Fibroblast of lung (primary cell): ENCODE data around the gene DEFB131A. TPM values are rescaled to one million over a fixed set of nuclear protein-coding genes. Genes with fewer than 3 reads are reported as not detected.
"Not testable (repeated sequence)": the region's sequence is repeated elsewhere in the genome, so short reads cannot be mapped to it uniquely, and the experiment has no call there.

Experiments used
- DNase-seq, 2 donors: peaks; one replicate each; pipeline versions ENCODE4 v3.0.0 to v3.0.0-alpha.2; 2010; ENCODE audit warnings: low read depth in 2 of 2
- H2AFZ ChIP-seq: 2 replicates; pipeline ENCODE4 v1.5.1; 2012; ENCODE audit warnings: low read length, control low read depth, inconsistent platforms
- H3K27ac ChIP-seq: 2 replicates; pipeline ENCODE4 v1.5.1; 2011; ENCODE audit warnings: low read length, control low read depth; ENCODE audit not compliant: insufficient read depth
- H3K27me3 ChIP-seq: 2 replicates; pipeline ENCODE4 v1.5.1; 2011; ENCODE audit warnings: mild to moderate bottlenecking, low read length; ENCODE audit not compliant: control insufficient read depth, insufficient read depth
- H3K36me3 ChIP-seq: 2 replicates; pipeline ENCODE4 v1.5.1; 2011; ENCODE audit warnings: low read length; ENCODE audit not compliant: control insufficient read depth, insufficient read depth
- H3K4me1 ChIP-seq: 2 replicates; pipeline ENCODE4 v1.5.1; 2011; ENCODE audit warnings: low read length; ENCODE audit not compliant: control insufficient read depth, insufficient read depth; ENCODE audit errors: extremely low read depth
- H3K4me2 ChIP-seq: 2 replicates; pipeline ENCODE4 v1.5.1; 2011; ENCODE audit warnings: low read length, control low read depth; ENCODE audit not compliant: insufficient read depth; ENCODE audit errors: extremely low read depth
- H3K4me3 ChIP-seq, 4 experiments: fragments of 200-600 bp in 1 of 4; sonication (generic) in 1 of 4; replicated peaks in 1 of 4; 2 replicates each; pipeline ENCODE4 v1.5.1; 2011 to 2016; ENCODE audit warnings: low read length in 4 of 4, low read depth in 3 of 4, mild to moderate bottlenecking in 3 of 4, control low read depth in 2 of 4, inconsistent platforms in 1 of 4, mixed read lengths in 1 of 4; ENCODE audit not compliant: insufficient read depth in 1 of 4; ENCODE audit errors: control extremely low read depth in 1 of 4
- H3K79me2 ChIP-seq: 2 replicates; pipeline ENCODE4 v1.5.1; 2012; ENCODE audit warnings: mild to moderate bottlenecking, low read length, inconsistent platforms; ENCODE audit not compliant: control insufficient read depth, insufficient read depth
- H3K9ac ChIP-seq: 2 replicates; pipeline ENCODE4 v1.5.1; 2011; ENCODE audit warnings: mild to moderate bottlenecking, low read length, control low read depth; ENCODE audit not compliant: insufficient read depth
- H3K9me3 ChIP-seq: 2 replicates; pipeline ENCODE4 v1.5.1; 2012; ENCODE audit warnings: low read depth, low read length; ENCODE audit not compliant: control insufficient read depth, insufficient read depth
- H4K20me1 ChIP-seq: 2 replicates; pipeline ENCODE4 v1.5.1; 2011; ENCODE audit warnings: low read length; ENCODE audit not compliant: control insufficient read depth, insufficient read depth; ENCODE audit errors: extremely low read depth
- polyA plus RNA-seq, 2 donors: library from polyadenylated mRNA; depleted of rRNA in 1 of 2; stranded (reverse) in 1 of 2; unstranded in 1 of 2; fragments of >200 nt; gene quantifications; 2 replicates each; pipeline ENCODE4 v1.2.1, GENCODE V29; 2011 to 2012; ENCODE audit warnings: missing spikeins in 1 of 2
- total RNA-seq: library from RNA; depleted of rRNA; stranded (reverse); fragments of >200 nt; gene quantifications from 2 replicates; pipeline ENCODE4 v1.2.1, GENCODE V29; 2014

Gene DEFB131A
- total and polyA plus RNA-seq, 2 donors (not counting 1 experiment from before 2014, with no cell fraction given), result not detected

DNA sequence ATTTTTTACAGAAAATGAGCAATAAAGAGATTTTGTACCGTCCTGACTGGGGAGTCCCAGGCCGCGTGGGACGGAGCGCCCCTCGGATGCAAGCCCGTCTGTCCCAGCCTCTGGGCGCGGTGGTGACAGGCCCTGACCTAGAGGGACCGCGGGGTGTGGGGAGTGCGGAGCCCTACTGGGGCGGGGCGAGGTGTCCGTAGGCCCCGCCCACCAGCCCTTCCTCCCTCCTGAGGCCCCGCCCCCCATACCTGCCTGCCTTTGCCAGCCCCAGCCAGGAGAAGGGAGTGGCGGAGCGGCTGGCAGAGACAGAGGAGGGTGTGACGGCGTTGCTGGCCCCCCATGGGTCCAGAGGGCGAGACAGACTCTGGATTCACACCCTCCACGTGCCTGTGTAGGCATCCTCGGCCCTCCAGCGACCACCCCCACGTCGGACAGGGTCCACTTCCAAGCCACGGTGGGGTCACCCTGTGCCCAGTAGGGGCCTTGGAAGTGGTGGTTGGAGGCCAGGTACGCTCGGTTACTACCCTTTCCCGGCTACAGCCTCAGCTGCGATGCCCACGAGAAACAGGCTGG lies 54.3 kb downstream of the DEFB131A start:
- not testable (repeated sequence) for H3K9me3 ChIP-seq, H4K20me1 ChIP-seq, H3K36me3 ChIP-seq, H3K27ac ChIP-seq, H3K9ac ChIP-seq, H3K79me2 ChIP-seq, H3K4me3 ChIP-seq, H2AFZ ChIP-seq, H3K4me1 ChIP-seq, H3K4me2 ChIP-seq, H3K27me3 ChIP-seq, DNase-seq

GRCh38 chr4:9499974-9500487 lies 55.8 kb downstream of the DEFB131A start:
- not testable (repeated sequence) for H3K9ac ChIP-seq, H3K9me3 ChIP-seq, H4K20me1 ChIP-seq, DNase-seq, H3K4me1 ChIP-seq, H3K79me2 ChIP-seq, H3K4me2 ChIP-seq, H2AFZ ChIP-seq, H3K4me3 ChIP-seq, H3K27ac ChIP-seq, H3K27me3 ChIP-seq, H3K36me3 ChIP-seq

Other genes starting within 250 kb of the DEFB131A start
- gene USP17L10, start 233.8 kb upstream of the DEFB131A start, total RNA-seq, result not detected in 2 replicates
- gene USP17L10, start 233.8 kb upstream of the DEFB131A start, polyA plus RNA-seq, result not detected in 2 replicates
- not detected in 2 replicates for gene USP17L11, start 229.0 kb upstream of the DEFB131A start, total RNA-seq
- gene USP17L11, start 229.0 kb upstream of the DEFB131A start, polyA plus RNA-seq, result not detected in 2 replicates
- not detected in 2 replicates for gene USP17L12, start 224.3 kb upstream of the DEFB131A start, total RNA-seq
- not detected in 2 replicates for gene USP17L12, start 224.3 kb upstream of the DEFB131A start, polyA plus RNA-seq
- not detected in 2 replicates for gene USP17L13, start 219.5 kb upstream of the DEFB131A start, total RNA-seq
- gene USP17L13, start 219.5 kb upstream of the DEFB131A start, polyA plus RNA-seq, result not detected in 2 replicates
- gene USP17L15, start 210.0 kb upstream of the DEFB131A start, total RNA-seq, result not detected in 2 replicates
- not detected in 2 replicates for gene USP17L15, start 210.0 kb upstream of the DEFB131A start, polyA plus RNA-seq
- not detected in 2 replicates for gene USP17L17, start 200.5 kb upstream of the DEFB131A start, total RNA-seq
- gene USP17L17, start 200.5 kb upstream of the DEFB131A start, polyA plus RNA-seq, result not detected in 2 replicates
- not detected in 2 replicates for gene USP17L18, start 195.8 kb upstream of the DEFB131A start, total RNA-seq
- not detected in 2 replicates for gene USP17L18, start 195.8 kb upstream of the DEFB131A start, polyA plus RNA-seq
- gene USP17L19, start 191.0 kb upstream of the DEFB131A start, total RNA-seq, result not detected in 2 replicates
- gene USP17L19, start 191.0 kb upstream of the DEFB131A start, polyA plus RNA-seq, result not detected in 2 replicates
- not detected in 2 replicates for gene USP17L20, start 186.3 kb upstream of the DEFB131A start, total RNA-seq
- gene USP17L20, start 186.3 kb upstream of the DEFB131A start, polyA plus RNA-seq, result not detected in 2 replicates
- not detected in 2 replicates for gene USP17L21, start 181.5 kb upstream of the DEFB131A start, total RNA-seq
- not detected in 2 replicates for gene USP17L21, start 181.5 kb upstream of the DEFB131A start, polyA plus RNA-seq
- not detected in 2 replicates for gene USP17L22, start 176.8 kb upstream of the DEFB131A start, total RNA-seq
- not detected in 2 replicates for gene USP17L22, start 176.8 kb upstream of the DEFB131A start, polyA plus RNA-seq
- not detected in 2 replicates for gene USP17L24, start 119.2 kb upstream of the DEFB131A start, total RNA-seq
- gene USP17L24, start 119.2 kb upstream of the DEFB131A start, polyA plus RNA-seq, result not detected in 2 replicates
- gene USP17L25, start 114.5 kb upstream of the DEFB131A start, total RNA-seq, result not detected in 2 replicates
- gene USP17L25, start 114.5 kb upstream of the DEFB131A start, polyA plus RNA-seq, result not detected in 2 replicates
- not detected in 2 replicates for gene USP17L26, start 109.8 kb upstream of the DEFB131A start, total RNA-seq
- gene USP17L26, start 109.8 kb upstream of the DEFB131A start, polyA plus RNA-seq, result not detected in 2 replicates
- not detected in 2 replicates for gene USP17L5, start 105.0 kb upstream of the DEFB131A start, total RNA-seq
- gene USP17L5, start 105.0 kb upstream of the DEFB131A start, polyA plus RNA-seq, result not detected in 2 replicates
- not detected in 2 replicates for gene USP17L27, start 100.3 kb upstream of the DEFB131A start, total RNA-seq
- not detected in 2 replicates for gene USP17L27, start 100.3 kb upstream of the DEFB131A start, polyA plus RNA-seq
- gene USP17L28, start 95.5 kb upstream of the DEFB131A start, total RNA-seq, result not detected in 2 replicates
- not detected in 2 replicates for gene USP17L28, start 95.5 kb upstream of the DEFB131A start, polyA plus RNA-seq
- not detected in 2 replicates for gene USP17L29, start 90.8 kb upstream of the DEFB131A start, total RNA-seq
- not detected in 2 replicates for gene USP17L29, start 90.8 kb upstream of the DEFB131A start, polyA plus RNA-seq
- not detected in 2 replicates for gene USP17L30, start 81.3 kb upstream of the DEFB131A start, total RNA-seq
- gene USP17L30, start 81.3 kb upstream of the DEFB131A start, polyA plus RNA-seq, result not detected in 2 replicates